GM12875 (cell line): ENCODE data around the gene ATP2B2.
"Not testable (repeated sequence)": the region's sequence is repeated elsewhere in the genome, so short reads cannot be mapped to it uniquely, and the experiment has no call there.

ENCODE experiments used
- H3K4me3 ChIP-seq: one replicate; pipeline ENCODE4 v1.5.1; 2011; ENCODE audit warnings: low read depth, low read length, control low read depth
- TF ChIP-seq, protein P1 (sequence below): IDR thresholded peaks from 2 replicates; pipeline ENCODE4 v1.5.1; 2011; ENCODE audit warnings: low read depth, mild to moderate bottlenecking, control low read depth, inconsistent platforms, low read length, moderate library complexity, borderline replicate concordance; ENCODE audit not compliant: insufficient read depth

Gene ATP2B2

DNA sequence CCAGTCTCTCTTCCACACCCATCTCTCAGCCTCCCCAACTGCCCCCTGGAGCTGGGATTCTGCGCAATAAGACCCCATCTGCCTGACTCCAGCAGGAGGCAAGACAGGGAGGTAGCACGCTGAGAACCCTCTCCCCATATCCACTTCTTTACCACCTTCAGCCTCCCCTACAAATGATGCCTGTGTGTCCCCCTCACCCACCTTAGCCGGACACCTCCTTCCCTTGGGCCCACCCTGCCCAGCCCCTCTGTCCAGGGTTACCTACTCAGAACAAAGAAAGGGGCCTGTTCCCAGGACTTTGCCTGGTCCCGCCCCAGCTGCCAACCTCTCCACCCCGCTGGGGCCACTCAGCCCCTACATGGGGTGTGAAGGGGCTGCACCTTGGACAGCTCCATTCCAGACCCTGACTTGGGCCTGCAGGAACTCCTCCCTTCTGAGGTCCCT is 40.8 kb upstream of the ATP2B2 start:
- TF ChIP-seq, protein P1, sequence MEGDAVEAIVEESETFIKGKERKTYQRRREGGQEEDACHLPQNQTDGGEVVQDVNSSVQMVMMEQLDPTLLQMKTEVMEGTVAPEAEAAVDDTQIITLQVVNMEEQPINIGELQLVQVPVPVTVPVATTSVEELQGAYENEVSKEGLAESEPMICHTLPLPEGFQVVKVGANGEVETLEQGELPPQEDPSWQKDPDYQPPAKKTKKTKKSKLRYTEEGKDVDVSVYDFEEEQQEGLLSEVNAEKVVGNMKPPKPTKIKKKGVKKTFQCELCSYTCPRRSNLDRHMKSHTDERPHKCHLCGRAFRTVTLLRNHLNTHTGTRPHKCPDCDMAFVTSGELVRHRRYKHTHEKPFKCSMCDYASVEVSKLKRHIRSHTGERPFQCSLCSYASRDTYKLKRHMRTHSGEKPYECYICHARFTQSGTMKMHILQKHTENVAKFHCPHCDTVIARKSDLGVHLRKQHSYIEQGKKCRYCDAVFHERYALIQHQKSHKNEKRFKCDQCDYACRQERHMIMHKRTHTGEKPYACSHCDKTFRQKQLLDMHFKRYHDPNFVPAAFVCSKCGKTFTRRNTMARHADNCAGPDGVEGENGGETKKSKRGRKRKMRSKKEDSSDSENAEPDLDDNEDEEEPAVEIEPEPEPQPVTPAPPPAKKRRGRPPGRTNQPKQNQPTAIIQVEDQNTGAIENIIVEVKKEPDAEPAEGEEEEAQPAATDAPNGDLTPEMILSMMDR = no peak

DNA sequence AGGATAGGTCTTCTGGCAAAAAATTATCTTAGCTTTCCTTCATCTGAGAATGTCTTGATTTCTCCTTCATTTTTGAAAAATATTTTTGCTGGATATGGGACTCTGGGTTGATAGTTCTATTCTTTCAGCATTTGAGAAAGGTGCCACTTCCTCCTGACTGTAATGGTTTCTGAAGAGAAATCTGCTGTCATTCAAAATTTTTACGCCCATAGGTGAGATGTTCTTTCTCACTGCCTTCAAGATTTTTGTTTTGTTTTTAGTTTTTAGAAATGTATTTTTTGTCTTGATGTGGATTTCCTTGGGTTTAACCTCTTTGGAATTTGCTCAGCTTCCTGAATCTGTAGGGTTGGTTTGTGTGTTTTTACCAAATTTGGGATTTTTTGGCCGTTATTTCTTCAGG is 37.1 kb upstream of the ATP2B2 start:
- TF ChIP-seq, protein P1 = no peak
- H3K4me3 ChIP-seq = no peak overlapping the region

More for the DNA sequence above, 40.8 kb upstream of the ATP2B2 start:
- no peak overlapping the region for H3K4me3 ChIP-seq

DNA sequence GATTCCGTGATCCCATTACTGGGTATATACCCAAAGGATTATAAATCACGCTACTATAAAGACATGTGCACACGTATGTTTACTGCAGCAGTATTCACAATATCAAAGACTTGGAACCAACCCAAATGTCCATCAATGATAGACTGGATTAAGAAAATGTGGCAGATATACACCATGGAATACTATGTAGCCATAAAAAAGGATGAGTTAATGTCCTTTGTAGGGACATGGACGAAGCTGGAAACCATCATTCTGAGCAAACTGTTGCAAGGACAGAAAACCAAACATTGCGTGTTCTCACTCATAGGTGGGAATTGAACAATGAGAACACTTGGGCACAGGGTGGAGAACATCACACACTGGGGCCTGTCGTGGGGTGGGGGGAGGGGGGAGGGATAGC is 35.0 kb upstream of the ATP2B2 start:
- H3K4me3 ChIP-seq = not testable (repeated sequence)

DNA sequence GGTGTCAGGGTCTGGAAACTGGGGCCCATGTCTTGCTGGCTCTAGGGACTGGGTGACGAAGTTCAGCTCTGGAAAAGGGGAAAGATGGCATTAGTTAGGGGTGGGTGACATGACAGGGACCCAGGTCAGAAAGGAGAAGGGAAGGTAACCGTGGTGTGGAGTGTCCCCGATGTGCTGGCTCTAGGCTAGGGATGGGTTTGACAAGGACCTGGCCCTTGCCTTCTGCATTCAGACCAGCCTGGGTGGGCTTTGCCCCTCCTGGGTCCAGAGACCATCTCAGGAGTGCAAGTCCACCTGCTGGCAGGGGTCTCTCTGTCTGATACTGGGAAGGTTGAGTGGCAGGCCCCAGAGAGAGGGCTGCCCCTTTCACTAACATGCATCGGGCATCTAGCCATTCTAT is 28.7 kb upstream of the ATP2B2 start:
- TF ChIP-seq, protein P1 = no peak
- H3K4me3 ChIP-seq = no peak overlapping the region

DNA sequence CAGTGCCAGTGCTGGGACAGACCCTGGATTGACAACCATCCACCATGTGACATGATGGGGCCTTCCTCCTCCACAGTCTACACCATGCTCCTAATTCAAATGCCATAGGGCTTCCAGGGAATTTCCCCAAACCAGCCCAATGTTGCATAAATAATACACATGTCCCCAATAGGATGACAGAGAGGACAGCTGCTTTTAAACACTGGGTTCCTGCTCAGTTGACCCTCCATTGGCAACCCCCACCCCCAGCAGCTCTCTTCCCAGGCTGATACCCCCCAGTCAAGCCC is 28.3 kb upstream of the ATP2B2 start:
- TF ChIP-seq, protein P1 = no peak

DNA sequence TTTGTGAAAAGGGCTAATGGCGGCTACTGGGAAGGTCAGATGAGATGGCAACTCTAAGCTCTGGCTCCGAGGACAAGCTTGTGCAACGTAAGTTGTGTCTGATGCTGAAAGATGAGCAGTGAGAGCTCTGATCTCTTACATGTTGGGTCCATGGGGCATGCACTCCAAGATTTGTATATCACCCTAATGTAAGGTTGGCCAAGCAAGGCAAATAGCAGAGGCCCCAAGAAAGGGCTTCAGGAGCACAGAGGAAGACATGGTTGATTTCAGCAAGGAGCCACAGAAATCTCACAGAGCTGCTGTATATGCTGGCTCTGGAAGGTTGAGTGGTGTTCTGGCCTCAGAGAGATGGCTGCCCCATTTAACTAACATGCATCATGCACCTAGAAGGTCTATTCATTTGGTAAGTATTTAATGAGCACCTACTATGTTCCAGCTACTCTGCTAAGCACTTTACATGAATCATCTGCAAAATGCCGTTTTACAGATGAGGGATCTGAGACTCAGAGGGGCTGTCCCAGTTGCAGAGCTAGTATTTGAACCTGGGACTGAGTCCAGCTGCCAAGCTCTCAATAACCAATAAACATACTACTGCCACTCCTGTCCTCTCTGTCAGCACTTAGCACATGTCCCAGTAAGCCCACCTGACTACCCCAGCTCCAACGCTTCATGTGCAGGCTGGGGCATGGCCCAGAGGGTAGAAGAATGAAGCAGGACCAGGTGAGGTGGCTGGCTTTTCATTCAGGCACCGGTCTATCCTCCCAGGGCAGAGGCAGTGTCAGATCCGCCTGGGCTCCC is 27.8 kb upstream of the ATP2B2 start:
- H3K4me3 ChIP-seq = no peak overlapping the region
- TF ChIP-seq, protein P1 = no peak

More for the DNA sequence above, 28.3 kb upstream of the ATP2B2 start:
- no peak overlapping the region for H3K4me3 ChIP-seq

DNA sequence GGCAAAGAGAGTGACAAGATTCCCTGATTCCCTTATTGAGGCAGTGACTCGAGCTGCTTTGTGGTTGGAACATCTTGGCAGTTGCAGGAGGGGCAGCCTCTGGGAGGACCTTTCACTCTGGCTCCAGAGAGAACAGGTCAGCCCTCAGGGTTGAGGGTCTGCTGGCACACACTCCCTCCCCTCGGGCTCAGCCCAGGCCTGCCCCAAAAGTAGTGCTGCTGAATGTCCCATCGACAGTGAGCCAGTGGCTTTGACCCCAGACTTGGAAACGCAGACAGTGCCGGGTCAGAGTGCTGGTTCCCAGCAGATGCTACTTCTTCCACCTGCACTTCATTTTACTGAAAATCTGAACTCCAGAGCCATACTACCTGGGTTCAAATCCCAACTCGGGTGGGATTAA is 25.6 kb upstream of the ATP2B2 start:
- no peak overlapping the region for H3K4me3 ChIP-seq
- TF ChIP-seq, protein P1 = no peak
